Uterus (tissue), 4 donors: ENCODE results near the gene PCDHB12. TPM values are rescaled to one million over a fixed set of nuclear protein-coding genes. Genes with fewer than 3 reads are reported as not detected.
"Not testable (repeated sequence)": the region's sequence is repeated elsewhere in the genome, so short reads cannot be mapped to it uniquely, and the experiment has no call there.

Experiments used
- DNase-seq, 2 donors: peaks; one replicate each; pipeline ENCODE4 v3.0.0-alpha.2; 2019 to 2020
- H3K27ac ChIP-seq, 2 donors: fragments of 200-600 bp; sonication (generic); 1 replicate in 1 of 2; 2 replicates in 1 of 2; pipeline ENCODE4 v1.5.1; 2016 to 2018
- H3K27me3 ChIP-seq, 2 donors: fragments of 200-600 bp; sonication (generic); one replicate each; pipeline ENCODE4 v1.5.1; 2018 to 2019; ENCODE audit warnings: control low read depth in 1 of 2
- H3K36me3 ChIP-seq, 2 donors: fragments of 200-600 bp; sonication (generic); one replicate each; pipeline ENCODE4 v1.5.1; 2019; ENCODE audit warnings: control low read depth in 1 of 2
- H3K4me1 ChIP-seq, 2 donors: fragments of 200-600 bp; sonication (generic); one replicate each; pipeline ENCODE4 v1.5.1; 2018 to 2019; ENCODE audit warnings: control low read depth in 1 of 2
- H3K4me3 ChIP-seq, 2 donors: fragments of 200-600 bp; sonication (generic); 1 replicate in 1 of 2; 2 replicates in 1 of 2; pipeline ENCODE4 v1.5.1; 2018 to 2019; ENCODE audit warnings: mild to moderate bottlenecking in 1 of 2
- H3K9me3 ChIP-seq, 2 donors: fragments of 200-600 bp; sonication (generic); one replicate each; pipeline ENCODE4 v1.5.1; 2019; ENCODE audit warnings: control low read depth in 1 of 2
- POLR2A ChIP-seq, 2 donors: fragments of 450-650 bp; IDR thresholded peaks; one replicate each; pipeline ENCODE4 v1.6.1; 2016; ENCODE audit warnings: antibody characterized with exemption in 2 of 2, mild to moderate bottlenecking in 1 of 2, moderate library complexity in 1 of 2
- intact Hi-C: fragments of 100-400 bp; cut with DNase I; formaldehyde crosslinking; loops from one replicate; pipeline ENCODE4 v1.15.1; 2023; ENCODE audit warnings: low total_unique reads
- total RNA-seq, 4 donors: library from RNA; depleted of rRNA in 3 of 4; stranded (reverse); fragments of >200 nt in 3 of 4; gene quantifications; one replicate each; pipeline versions ENCODE4 v1.1.0 to v1.2.4, GENCODE V29; 2014 to 2023
- TF ChIP-seq, protein P1 (sequence below), 4 experiments: fragments of 200-600 bp in 2 of 4; fragments of 450-650 bp in 2 of 4; sonication (generic) in 2 of 4; IDR thresholded peaks; one replicate each; pipeline ENCODE4 v1.5.1; 2016 to 2019; ENCODE audit warnings: antibody characterized with exemption in 4 of 4, mild to moderate bottlenecking in 2 of 4, moderate library complexity in 1 of 4
- donor health status: DM: yes; HTN: yes; CAD: no.

The PCDHB12 gene
- 10 to 100 TPM in 1 of 4 donors, 1 to 10 TPM in 2, under 1 TPM in 1; 0.88 to 20.5 (median 9.1) TPM for total RNA-seq

DNA sequence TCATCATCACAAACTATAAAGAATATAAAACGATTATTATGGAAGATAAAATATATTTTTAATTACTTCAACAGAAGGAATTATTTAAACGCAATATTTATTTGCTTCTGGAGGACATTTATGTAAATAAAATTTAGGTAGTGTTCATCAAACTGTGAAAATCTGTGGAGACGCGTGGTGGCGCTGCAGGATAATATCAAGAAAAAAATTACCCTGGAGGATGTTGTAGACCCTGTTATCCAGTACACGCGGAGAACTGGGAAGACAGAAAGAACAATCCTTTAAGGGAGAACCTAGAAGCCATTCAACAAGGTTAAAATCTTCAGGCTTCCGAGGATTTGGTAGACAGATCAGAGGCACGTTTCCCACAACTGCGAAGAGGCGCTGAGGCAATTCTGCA lies at the start of gene PCDHB12:
Gene PCDHB12 (plus strand): TSS at position 242 of the 400 bp plus-strand sequence. CDS start 189 bp downstream, outside the sequence.
- Histone ChIP-seq H3K4me3 (no peak within 1 kb of the TSS), H3K4me1 (no peaks in the 10 kb centered on the region), H3K36me3 (no peaks in the 10 kb centered on the region), H3K27ac (no peak within 1 kb of the TSS), H3K27me3 (no peaks in the 10 kb centered on the region), H3K9me3 (peaks cover 0 to 66% of the 10 kb centered on the region in 2 donors)
- no peak for TF ChIP-seq POLR2A (IDR thresholded peaks at IDR 0.05)
- TF ChIP-seq, protein P1, sequence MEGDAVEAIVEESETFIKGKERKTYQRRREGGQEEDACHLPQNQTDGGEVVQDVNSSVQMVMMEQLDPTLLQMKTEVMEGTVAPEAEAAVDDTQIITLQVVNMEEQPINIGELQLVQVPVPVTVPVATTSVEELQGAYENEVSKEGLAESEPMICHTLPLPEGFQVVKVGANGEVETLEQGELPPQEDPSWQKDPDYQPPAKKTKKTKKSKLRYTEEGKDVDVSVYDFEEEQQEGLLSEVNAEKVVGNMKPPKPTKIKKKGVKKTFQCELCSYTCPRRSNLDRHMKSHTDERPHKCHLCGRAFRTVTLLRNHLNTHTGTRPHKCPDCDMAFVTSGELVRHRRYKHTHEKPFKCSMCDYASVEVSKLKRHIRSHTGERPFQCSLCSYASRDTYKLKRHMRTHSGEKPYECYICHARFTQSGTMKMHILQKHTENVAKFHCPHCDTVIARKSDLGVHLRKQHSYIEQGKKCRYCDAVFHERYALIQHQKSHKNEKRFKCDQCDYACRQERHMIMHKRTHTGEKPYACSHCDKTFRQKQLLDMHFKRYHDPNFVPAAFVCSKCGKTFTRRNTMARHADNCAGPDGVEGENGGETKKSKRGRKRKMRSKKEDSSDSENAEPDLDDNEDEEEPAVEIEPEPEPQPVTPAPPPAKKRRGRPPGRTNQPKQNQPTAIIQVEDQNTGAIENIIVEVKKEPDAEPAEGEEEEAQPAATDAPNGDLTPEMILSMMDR (IDR thresholded peaks at IDR 0.05), result peak in 1 of 4 experiments; percentile 6
- intact Hi-C loops, result no loop called here
- DNase-seq, result no peak

DNA sequence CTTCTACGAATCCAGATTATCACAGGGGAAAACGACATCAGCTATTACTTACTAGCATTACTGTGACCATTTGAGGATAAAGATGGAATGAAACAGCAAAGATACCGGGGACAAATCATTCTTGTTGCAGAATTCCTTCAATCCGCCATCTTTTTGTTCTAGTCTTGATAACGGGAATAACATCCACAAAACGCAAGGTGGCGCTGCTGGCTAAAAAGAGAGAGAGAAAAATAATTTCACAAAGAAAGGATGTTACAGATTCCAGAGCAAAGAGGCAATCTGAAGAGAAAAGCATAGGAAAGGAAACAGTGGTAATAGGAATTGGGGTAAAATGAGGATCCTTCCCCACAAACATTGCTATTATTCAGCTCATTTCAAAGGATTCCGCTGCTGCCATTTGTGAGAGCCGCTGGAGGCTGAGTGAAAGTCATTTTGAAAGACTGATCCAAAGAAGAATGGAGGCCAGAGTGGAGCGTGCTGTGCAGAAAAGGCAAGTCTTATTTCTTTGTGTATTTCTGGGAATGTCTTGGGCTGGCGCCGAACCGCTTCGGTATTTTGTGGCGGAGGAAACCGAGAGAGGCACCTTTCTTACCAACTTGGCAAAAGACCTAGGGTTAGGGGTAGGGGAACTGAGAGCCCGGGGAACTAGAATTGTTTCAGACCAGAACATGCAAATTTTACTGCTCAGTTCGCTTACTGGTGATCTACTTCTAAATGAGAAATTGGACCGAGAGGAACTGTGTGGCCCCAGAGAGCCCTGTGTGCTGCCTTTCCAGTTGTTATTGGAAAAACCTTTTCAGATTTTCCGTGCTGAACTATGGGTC lies 35.9 kb upstream of the PCDHB12 start, which contains the start of gene PCDHB7:
Gene PCDHB7 (plus strand): TSS at position 264 of the 824 bp plus-strand sequence. CDS start 192 bp downstream, at position 456.
- H3K27ac ChIP-seq, result no peak within 1 kb of the TSS
- intact Hi-C loops, result no loop called here
- DNase-seq, result peak in 1 of 2 donors; percentile 34

DNA sequence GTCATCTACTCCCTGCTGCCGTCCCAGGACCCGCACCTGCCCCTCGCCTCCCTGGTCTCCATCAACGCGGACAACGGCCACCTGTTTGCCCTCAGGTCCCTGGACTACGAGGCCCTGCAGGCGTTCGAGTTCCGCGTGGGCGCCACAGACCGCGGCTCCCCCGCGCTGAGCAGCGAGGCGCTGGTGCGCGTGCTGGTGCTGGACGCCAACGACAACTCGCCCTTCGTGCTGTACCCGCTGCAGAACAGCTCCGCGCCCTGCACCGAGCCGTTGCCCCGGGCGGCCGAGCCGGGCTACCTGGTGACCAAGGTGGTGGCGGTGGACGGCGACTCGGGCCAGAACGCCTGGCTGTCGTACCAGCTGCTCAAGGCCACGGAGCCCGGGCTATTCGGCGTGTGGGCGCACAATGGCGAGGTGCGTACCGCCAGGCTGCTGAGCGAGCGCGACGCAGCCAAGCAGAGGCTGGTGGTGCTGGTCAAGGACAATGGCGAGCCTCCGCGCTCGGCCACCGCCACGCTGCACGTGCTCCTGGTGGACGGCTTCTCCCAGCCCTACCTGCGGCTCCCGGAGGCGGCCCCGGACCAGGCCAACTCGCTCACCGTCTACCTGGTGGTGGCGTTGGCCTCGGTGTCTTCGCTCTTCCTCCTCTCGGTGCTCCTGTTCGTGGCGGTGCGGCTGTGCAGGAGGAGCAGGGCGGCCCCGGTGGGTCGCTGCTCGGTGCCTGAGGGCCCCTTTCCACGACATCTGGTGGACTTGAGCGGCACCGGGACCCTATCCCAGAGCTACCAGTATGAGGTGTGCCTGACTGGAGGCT lies 34.0 kb upstream of the PCDHB12 start:
- H3K27me3 ChIP-seq, H3K36me3 ChIP-seq, intact Hi-C loops, H3K4me1 ChIP-seq, H3K4me3 ChIP-seq, H3K27ac ChIP-seq, DNase-seq: not testable (repeated sequence)
- H3K9me3 ChIP-seq, result peaks cover 3 to 38% of the 10 kb centered on the region in 2 donors

More for the DNA sequence above, 35.9 kb upstream of the PCDHB12 start, which contains the start of gene PCDHB7:
- Histone ChIP-seq H3K9me3 (peaks cover 3 to 29% of the 10 kb centered on the region in 2 donors), H3K27me3 (peaks cover 0 to 5% of the 10 kb centered on the region in 2 donors), H3K36me3 (no peaks in the 10 kb centered on the region), H3K4me3 (peak within 1 kb of the TSS in 1 of 2 donors; percentile 5), H3K4me1 (no peaks in the 10 kb centered on the region)
- TF ChIP-seq, protein P1 (IDR thresholded peaks at IDR 0.05), result peak in 1 of 4 experiments; percentile 25
- no peak for TF ChIP-seq POLR2A (IDR thresholded peaks at IDR 0.05)

DNA sequence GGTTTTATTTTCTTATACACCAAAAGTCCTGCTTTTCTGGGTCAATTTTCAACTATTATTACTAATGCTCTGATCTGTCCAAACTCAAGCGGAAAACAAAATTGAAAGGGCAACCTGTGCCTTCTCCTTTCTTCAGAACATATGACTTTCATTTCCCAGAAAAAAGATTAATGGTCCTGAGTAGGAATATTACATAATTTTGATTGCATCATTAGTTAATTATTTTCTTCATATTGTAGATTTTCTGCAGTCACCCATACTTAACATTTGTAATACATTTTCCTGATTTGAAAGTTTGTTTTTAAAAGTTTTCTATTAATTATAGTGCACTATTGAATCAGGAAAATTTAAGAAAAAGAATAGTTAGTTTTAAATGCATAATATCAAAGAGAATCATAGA lies 32.6 kb upstream of the PCDHB12 start:
- Histone ChIP-seq H3K4me3 (no peak overlapping the region), H3K9me3 (peaks cover 3 to 38% of the 10 kb centered on the region in 2 donors), H3K27ac (no peak overlapping the region), H3K27me3 (peaks cover 0 to 5% of the 10 kb centered on the region in 2 donors), H3K36me3 (no peaks in the 10 kb centered on the region), H3K4me1 (no peaks in the 10 kb centered on the region)
- intact Hi-C loops, result no loop called here
- no peak for DNase-seq
- no peak for TF ChIP-seq POLR2A (IDR thresholded peaks at IDR 0.05)
- TF ChIP-seq, protein P1 (IDR thresholded peaks at IDR 0.05), result no peak

DNA sequence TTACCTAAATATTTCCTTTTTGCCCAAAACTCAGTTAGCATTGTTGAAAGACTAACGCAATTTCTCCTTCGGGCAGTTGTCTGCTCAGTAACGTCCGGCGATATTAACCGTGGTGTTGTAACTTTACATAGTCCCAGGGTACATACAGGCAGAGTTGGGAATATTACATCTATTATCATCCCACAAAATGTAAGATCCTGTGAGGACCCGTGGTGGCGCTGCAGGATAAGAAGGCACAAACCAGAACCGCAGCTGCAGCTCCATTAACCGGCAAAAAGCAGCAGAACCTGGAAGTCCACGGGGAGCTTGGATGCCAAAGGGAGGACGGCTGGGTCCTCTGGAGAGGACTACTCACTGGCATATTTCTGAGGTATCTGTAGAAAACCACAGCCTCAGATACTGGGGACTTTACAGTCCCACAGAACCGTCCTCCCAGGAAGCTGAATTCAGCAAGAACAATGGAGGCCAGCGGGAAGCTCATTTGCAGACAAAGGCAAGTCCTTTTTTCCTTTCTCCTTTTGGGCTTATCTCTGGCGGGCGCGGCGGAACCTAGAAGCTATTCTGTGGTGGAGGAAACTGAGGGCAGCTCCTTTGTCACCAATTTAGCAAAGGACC lies 30.8 kb upstream of the PCDHB12 start, which contains the start of gene PCDHB8:
Gene PCDHB8 (plus strand): TSS at position 214 of the 615 bp plus-strand sequence. CDS start 245 bp downstream, at position 459.
- H3K4me3 ChIP-seq, intact Hi-C loops, DNase-seq, H3K4me1 ChIP-seq, H3K27ac ChIP-seq, H3K27me3 ChIP-seq, H3K36me3 ChIP-seq: not testable (repeated sequence)
- peaks cover 3 to 42% of the 10 kb centered on the region in 2 donors for H3K9me3 ChIP-seq

DNA sequence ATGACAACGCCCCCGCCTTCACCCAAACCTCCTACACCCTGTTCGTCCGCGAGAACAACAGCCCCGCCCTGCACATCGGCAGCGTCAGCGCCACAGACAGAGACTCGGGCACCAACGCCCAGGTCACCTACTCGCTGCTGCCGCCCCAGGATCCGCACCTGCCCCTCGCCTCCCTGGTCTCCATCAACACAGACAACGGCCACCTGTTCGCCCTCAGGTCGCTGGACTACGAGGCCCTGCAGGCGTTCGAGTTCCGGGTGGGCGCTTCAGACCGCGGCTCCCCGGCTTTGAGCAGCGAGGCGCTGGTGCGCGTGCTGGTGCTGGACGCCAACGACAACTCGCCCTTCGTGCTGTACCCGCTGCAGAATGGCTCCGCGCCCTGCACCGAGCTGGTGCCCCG lies 29.1 kb upstream of the PCDHB12 start:
- H3K27me3 ChIP-seq, intact Hi-C loops, H3K27ac ChIP-seq: not testable (repeated sequence)

DNA sequence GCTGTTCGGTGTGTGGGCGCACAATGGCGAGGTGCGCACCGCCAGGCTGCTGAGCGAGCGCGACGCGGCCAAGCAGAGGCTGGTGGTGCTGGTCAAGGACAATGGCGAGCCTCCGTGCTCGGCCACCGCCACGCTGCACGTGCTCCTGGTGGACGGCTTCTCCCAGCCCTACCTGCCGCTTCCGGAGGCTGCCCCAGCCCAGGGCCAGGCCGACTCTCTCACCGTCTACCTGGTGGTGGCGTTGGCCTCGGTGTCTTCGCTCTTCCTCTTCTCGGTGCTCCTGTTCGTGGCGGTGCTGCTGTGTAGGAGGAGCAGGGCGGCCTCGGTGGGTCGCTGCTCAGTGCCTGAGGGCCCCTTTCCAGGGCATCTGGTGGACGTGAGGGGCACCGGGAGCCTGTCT lies 28.6 kb upstream of the PCDHB12 start:
- H3K36me3 ChIP-seq, H3K27me3 ChIP-seq, intact Hi-C loops, H3K27ac ChIP-seq, H3K4me1 ChIP-seq, DNase-seq, H3K4me3 ChIP-seq: not testable (repeated sequence)
- peaks cover 3 to 56% of the 10 kb centered on the region in 2 donors for H3K9me3 ChIP-seq

More for the DNA sequence above, 29.1 kb upstream of the PCDHB12 start:
- not testable (repeated sequence) for H3K36me3 ChIP-seq, H3K4me3 ChIP-seq, H3K4me1 ChIP-seq, DNase-seq
- H3K9me3 ChIP-seq, result peaks cover 3 to 54% of the 10 kb centered on the region in 2 donors
